Astrocyte of the hippocampus (primary cell): Measurements from ENCODE around the gene HS6ST3.

Experiments
- DNase-seq: peaks from one replicate; pipeline ENCODE4 v3.0.0; 2011; ENCODE audit warnings: low read depth, low spot score

HS6ST3 gene

DNA sequence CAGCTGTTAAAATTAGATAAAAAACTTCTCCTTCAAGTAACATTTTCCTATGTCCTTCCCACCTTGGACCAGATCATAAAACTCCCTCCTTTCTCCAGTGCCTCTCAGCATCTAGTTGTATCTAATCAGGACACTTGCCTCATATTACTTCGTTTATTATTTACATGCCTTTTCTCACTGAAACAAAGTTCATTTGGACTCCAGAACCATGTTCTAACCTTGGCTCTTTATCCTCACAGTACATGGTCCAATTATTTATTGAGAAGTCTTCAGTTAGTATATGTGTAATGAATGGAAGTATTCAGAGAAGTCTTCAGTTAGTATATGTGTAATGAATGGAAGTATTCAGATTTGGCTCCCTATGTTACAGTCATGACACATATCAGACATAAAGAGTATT, 561.7 kb downstream of the HS6ST3 start:
- DNase-seq = no peak

DNA sequence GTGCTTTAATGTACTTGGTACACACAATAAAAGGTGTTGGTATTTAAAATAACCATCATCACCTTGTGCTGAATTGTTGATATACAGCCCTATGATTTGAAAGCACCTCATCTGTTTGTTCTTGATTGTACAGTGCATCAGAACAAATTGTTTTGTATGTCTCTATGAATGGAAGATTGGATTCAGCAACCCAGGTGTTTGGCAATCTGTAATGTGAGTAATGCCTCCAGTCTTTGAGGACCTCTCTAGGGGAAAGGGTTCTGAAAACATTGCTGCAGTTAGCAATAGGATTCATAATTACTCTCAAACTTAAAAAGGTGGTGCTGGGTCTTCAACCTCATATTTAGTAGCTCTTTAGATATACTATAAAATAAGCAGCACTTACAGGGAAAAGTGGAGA, 562.6 kb downstream of the HS6ST3 start:
- no peak for DNase-seq

DNA sequence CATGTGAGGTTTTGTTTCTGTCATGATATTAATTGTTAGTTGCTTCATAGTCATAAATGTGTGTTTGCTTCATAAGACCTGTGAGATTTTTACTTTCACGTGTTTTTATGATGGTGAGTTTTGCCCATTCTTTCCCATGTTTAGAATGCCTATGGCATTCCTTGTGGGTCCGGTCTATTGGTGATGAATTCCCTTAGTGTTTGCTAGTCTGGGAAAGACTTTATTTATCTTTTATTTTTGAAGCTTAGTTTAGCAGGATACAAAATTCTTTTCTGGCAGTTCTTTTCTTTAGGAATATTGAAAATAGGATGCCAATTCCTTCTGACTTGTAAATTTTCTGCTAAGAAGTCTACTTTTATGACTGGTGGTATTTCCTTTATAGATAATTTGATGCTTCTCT, 571.7 kb downstream of the HS6ST3 start:
- DNase-seq = no peak

DNA sequence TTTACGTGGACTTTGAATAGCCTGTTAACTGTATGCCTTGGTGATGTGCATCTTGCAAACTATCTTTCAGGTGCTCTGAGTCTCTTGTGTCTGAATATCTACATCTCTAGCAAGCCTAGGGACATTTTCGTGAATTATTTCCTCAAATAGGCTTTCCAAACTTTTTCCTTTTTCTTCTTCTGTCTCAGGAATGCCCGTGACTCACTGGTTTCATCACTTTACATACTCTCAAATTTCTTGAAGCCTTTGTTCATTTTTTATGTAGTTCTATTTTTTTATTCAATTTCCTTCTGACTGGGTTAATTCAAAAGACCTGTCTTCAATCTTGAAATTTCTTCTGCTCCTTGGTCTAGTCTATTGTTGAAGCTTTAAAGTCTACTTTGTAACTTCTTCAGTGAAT, 572.1 kb downstream of the HS6ST3 start:
- DNase-seq = no peak

DNA sequence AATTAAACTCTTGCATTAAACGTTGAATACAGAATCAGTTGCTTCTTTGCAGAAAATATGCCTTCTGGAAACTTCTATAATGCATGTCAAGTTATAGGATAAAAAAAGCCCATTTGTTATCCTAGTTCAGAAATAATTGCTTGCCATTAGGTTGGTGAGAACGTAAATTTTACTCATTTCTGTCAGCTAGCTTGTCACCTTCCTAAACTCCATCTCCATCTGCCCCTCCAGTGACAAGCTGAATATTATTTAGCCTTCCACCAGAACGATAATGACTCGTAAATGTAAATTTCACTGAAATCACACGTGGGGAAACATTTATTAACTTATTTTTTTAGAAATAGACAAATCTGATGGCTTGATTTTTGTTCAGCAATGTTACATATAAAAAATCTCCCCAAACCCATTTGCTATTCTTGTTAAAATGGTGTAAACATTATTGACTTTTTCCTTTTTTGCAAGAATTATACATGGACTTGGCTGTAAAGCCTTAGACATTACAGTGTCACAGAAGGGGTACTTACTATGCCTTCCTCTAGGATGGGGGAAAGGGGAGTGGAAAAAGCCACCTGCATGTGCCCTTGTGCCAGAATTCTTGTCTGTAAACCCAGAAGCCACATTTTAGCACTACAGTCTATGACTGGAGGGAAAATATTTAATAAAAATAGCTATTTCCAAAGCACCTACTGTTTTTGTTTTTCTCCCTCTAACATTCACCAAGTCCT, 577.5 kb downstream of the HS6ST3 start:
- no peak for DNase-seq

DNA sequence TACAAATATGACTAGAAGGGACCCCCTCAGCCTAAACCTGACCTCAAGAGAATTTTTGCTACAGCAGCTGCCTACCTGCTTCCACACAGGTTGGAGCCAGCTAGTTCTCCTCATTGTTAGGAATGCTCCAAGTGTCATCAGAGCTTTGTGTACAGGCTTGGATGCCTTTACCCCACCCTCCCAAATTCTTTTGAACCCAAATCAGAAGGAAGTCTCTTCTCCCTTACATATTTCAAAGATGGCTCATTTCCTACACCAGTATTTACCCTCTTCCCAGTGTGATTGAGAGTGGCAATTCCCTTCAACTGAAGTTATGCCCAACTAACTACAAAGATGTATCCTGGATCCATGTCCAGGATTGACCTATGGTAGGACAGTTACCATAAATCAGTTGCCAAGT, 581.2 kb downstream of the HS6ST3 start:
- no peak for DNase-seq

DNA sequence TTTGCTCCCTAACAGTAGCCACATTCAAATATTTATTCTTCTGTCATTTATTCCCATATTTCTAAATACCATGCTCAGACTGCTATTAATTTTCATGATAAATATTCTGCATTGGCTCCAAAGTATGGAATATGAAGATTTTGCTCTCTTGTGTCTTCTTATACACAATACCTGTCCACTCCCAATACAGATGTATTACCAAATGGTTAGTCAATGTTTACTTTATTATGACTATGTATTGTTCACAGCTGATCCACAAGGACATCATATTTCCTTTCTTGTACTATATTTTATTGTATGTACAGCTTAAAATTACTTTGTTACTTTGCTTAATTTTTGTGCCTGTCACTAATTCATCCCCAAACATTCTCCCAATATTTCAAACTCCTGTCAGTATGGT, 582.1 kb downstream of the HS6ST3 start:
- no peak for DNase-seq

DNA sequence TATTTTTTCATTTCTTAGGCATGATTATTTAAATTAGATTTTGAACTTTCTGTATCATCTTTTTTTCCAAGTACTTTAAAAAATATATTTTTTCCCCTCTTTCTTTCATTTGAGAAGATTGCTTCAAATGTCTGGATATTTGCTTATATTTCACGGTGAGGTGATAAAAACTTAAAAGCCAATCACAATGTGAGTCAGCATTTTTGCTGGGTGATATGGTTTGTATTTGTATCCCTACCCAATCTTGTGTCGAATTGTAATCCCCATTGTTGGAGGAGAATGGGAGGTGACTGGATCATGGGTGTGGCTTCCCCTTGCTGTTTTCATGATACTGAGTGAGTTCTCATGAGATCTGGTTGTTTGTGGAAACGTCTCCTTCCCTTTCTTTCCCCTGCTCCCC, 583.9 kb downstream of the HS6ST3 start:
- no peak for DNase-seq

DNA sequence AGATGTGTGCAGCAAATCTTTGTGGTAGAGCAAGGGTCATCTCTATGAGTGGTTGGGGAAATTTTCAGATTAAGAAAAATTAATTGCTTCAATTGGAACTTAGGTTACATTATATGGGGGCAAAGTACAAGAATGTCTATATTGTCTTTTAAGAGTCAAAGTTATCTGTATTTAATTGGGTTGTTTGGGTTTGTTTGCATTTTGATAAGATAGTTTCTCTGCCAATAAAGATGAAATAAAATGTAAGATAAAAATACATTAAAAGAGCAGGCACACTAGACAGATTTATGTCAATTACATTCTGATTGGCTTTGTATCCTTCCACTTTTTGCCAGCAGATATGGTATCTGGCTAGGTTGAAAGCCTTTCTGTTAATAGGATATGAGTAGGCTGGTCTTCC, 587.1 kb downstream of the HS6ST3 start:
- DNase-seq = no peak

DNA sequence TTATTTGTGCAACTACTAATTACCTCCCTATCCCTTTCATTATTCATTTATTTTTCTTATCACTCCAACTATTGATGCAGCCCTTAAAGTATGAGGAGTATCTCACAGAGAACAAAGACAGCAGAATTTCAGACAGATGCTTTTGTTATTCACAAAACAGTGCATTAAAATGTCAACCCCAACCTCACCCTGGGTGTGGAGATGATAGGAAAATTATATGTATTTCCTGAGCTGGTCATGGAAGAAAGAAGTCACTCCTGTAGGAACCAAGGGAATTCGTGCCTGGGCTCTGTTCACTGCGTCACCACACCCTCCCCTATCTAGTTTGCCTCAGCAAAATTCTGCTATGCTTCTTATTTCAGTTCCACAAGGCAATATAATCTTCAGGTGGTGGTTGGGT, 588.9 kb downstream of the HS6ST3 start:
- no peak for DNase-seq

DNA sequence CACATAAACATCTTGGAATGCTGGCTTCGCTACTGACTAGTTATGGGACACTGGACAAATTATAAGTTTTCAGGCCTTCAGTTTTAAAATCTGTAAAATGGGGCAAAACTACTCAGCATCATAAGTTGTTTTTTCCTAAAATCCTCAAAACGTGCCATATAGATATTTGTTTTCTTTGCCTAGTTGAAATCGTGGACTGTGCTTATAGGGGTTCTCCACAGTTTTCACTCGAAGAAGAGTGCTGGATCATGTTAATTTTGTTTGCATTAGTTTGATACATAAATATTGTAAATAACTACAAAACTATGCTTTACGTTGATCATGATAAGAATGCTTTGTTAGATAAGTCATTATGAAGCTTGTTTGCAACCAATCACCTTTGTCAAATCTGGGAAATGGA, 591.0 kb downstream of the HS6ST3 start:
- DNase-seq = no peak

DNA sequence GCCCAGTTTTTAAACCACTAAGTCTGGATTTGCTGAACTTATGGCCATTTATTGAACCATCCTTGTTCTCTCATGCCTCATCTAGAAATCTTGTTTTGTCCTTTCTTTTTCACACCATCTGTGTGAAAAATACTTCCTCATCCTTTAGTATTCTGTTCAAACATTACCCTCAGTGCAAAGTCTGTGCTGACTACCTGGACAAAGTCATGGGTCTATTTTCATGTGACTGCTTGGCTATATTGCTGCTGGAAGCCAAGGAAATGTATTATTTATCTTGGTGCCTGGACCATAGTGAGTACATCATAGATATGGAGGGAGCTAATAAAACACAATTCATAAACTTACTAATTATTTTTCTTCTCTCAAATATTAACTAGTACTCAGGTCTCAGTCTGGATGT, 591.9 kb downstream of the HS6ST3 start:
- DNase-seq = no peak

DNA sequence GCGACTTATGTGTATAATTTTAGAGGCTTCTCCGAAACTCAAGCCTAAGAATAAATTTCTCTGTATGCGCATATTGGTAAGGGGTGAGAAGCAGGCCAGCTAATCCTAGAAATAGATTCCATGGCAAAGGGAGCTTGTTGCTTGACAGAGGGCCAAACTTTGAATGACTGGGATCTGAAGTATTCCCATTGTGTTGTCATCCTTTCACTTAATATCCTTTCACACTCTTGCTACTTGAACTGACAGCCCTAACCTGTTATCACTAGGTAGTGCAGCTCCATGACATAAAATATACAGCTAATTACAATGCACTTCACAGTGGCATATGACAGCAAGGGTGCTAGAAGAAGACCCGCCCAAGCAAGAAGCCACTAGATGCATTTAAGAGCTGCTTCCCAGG, 594.6 kb downstream of the HS6ST3 start:
- no peak for DNase-seq

DNA sequence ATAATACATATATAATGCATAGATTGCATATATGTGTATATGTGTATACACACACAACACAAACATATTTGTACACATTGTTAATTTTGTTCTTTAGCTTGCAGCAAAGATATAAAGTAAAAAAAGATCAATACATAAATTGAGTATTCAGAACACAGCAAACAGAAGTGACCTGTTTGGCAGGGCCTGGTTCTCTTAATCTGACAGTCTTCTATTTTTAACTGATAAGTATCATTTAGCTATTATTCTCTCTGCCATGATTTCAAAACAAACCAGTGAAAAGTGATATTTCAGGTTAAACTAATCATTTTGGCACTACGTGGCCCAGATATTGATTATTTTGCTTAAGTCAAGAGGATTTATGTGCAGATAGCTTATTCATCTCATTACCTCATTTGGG, 595.0 kb downstream of the HS6ST3 start:
- DNase-seq = no peak

DNA sequence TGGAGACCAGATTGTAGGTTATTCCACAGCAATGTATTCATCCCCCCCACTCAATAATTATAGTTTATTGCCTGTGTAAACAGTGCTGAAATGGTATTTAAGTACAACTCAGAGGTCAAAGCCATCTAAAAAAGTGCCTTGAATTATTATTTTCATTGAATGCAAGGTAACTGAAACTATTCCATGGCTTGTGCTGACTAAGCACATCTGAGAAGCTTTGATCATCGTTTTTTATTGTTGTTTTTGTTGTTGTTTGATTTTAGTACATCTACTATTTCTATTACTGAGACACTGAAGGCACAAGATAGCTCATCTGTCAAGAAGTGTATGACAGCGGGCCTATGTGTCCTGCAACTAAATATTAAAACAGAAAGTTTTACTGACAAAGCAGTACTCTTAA, 596.4 kb downstream of the HS6ST3 start:
- DNase-seq = no peak

DNA sequence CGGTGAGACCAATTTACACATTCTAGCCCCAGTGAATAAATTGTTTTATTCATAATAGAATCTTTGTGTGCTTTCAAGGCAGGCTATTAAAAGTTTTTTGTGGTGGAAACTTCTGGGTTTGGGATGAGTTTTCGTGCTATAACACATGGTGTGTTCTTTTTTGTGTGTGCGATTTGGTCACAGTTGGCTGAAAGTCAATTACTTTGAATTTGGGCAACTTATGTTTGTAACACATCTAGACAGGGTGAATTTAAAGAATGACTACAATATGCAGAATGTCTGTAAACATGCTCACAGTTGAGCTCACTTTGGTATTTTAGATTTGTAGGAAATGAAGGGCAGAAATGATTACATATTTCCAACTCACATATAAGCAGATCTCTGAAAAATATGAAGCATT, 597.3 kb downstream of the HS6ST3 start:
- DNase-seq = no peak

DNA sequence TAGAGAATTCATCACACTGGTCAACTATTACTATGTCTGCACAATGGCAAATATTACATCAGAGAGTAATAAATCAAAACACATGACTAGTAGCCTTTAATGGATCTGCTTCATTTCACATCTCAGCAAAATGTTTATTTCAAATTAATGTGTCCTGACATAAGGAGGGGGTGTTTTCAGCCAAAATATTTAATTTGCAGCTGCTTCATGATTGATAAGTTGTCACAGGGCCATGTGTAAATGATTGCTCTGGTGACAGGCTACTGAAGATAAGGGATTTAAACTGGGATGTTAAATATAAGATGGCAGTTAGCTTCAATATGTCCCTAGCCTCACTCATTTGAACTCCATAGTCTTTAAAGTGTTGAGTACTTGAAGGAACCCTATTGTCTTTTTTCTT, 601.1 kb downstream of the HS6ST3 start:
- no peak for DNase-seq

DNA sequence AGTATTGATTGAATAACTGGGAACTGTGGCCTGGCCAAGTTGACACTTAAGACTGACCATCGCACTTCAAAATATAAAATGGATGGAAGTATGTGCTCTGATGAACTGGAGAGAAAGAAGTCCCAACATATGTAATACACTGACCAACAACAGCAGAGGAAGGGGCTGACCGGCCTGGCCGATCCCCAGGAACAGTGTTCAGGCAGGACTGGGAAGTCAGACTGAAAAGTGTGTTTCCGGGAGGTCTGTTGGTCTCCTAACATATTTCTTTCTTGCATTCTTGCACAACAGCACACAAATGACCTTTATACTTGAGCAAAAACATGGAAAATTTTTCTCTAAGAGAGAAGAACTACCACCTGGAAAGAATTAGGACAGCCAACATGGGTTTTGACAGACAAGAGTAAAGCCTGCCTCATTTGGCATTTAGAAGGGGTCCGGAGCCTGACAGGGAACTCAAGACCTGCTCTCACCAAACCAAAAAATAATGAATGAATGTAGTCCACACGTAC, 606.5 kb downstream of the HS6ST3 start:
- DNase-seq = no peak

DNA sequence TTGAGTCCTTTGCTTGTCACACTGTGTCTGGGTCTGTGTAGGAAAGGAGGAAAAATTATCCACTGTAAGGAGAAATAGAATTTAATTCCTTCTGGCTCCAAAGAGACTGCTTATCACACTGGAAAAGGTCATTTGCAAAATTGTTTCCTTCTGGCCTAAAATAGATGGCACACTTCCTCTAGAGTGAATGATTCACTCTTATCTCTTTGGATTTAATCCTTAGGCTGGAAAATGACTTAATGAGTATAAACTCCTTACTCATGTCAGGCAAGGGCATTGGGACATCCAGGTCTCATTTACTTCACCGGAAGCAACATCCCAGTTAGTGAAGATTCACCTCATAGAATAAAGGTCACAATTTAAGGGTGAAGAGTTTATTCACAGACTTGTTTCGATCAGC, 610.8 kb downstream of the HS6ST3 start:
- no peak for DNase-seq

DNA sequence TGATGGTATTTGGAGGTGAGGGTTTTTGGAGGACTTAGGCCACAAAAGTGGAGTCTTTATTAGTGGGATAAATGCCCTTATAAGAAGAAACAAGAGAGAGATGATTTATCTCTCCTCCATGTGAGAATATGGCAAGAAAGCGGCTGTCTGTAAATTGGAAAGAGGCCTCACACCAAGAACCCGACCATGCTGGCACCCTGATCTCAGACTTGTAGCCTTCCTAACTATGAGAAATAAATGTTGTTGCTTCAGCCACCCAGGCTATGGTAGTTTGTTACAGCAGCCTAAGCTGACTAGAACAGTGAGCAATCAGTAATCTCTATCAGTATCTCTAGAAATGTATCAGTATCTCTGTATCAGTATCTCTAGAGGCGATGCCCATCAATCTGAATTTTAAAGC, 617.2 kb downstream of the HS6ST3 start:
- no peak for DNase-seq

DNA sequence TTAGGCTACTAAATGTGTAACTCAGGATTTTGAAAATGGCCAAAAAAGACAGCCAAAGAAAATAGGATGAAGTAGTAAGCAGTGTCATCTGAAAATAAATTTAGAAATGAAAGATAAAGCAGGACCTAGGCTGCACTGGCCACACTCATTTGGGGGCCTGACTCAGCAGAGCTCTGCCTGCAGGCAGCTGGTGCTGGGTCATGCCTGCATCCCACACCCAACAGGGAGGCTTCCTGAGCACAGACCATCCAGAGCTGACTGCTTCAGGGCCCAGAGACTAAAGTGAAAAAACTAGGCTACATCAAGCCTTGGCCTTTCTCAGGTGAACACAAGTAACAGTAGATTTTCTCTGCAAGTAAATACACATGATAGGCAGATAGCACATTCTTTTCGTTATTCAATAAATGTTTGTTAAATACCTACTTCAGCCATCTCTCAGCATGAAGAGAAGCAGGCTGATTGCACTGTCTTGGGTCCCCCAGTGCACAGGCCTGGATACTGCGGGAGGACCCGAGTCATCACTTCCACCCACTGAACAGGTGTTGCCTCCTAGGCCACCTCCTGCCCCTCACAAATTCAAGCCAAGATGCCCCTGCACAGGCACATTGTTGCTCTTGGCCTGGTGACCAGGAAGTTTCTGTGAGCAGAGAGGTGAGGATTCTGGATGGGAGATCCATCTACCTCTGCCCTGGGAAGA, 620.4 kb downstream of the HS6ST3 start:
- no peak for DNase-seq

DNA sequence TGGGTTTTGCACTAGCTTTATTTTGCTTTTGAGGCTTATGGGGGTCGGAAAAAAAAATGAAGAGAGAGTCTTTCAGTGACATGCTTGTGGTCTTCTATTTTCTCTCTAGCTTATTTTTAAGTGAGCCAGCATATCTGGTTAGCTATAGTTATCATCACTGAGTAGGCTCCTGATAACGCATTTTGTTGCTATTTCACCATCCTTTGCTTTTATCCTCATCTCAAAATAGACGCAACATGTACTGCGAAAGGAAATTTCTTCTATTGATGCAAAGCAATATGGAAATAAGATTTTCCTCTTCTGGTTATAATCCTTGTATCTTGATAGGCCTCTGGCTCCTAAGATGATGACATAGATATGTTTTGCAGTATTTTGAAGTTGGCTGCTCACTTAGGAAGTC, 630.5 kb downstream of the HS6ST3 start:
- no peak for DNase-seq

DNA sequence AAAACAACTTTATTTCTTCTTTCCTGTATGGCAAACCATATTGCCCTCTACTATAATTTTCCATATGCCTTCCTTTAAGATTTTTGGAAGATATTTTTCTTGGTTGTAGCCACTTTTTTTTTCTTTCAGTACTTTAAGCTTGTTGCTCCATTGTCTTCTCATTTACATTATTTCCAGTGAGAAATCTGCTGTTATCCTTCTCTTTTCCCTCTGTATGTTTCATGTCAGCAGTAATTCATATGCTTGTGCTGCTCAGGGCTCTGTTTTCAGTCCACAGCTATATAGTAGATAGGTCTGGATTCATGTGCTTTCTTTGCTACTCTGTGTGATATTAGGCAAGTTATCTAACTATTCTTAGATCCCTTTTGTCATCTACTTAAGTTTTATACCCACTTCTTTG, 636.7 kb downstream of the HS6ST3 start:
- no peak for DNase-seq
